Left lobe of liver (tissue), 2 donors: ENCODE measurements around the gene MMP11. TPM values are rescaled to one million over a fixed set of nuclear protein-coding genes. Genes with fewer than 3 reads are reported as not detected.

ENCODE experiments used
- ATAC-seq: fragments of 200-7000 bp; cut with Tn5 transposase; one replicate; pipeline ENCODE4 v1.9.1; 2020; ENCODE audit warnings: mild to moderate bottlenecking, moderate library complexity
- DNase-seq: peaks from one replicate; pipeline ENCODE4 v3.0.0-alpha.2; 2020; ENCODE audit warnings: low spot score
- total RNA-seq: library from RNA; stranded (reverse); gene quantifications from one replicate; pipeline ENCODE4 v1.2.1, GENCODE V29; 2021
- donor health status: DM: no; HTN: no; CAD: no; lungs with moderate emphysema.
- donor health status: DM: no; HTN: yes; CAD: no.

MMP11 gene
- total RNA-seq, 1 donor from 2014 or later, result 0.38 TPM

GRCh38 chr22:23759566-23759965 lies 13.1 kb upstream of the MMP11 start:
- DNase-seq, result no peak
- no peak for ATAC-seq

- no peak for DNase-seq
- ATAC-seq, result no peak
These were observed 12.6 kb upstream of the MMP11 start for GRCh38 chr22:23760056-23760455.

GRCh38 chr22:23762842-23763578 lies 9.6 kb upstream of the MMP11 start, which contains the start of gene C22orf15:
C22orf15 (plus strand) TSS chr22:23762990; CDS start chr22:23763307, 317 bp downstream.
- ATAC-seq, result no peak

GRCh38 chr22:23763579-23763945 lies 9.1 kb upstream of the MMP11 start:
- no peak for ATAC-seq
- DNase-seq, result no peak

More at GRCh38 chr22:23762842-23763578, 9.6 kb upstream of the MMP11 start, which contains the start of gene C22orf15:
- DNase-seq, result no peak

- ATAC-seq (no peak), DNase-seq (no peak)
These were observed 8.7 kb upstream of the MMP11 start for GRCh38 chr22:23763954-23764353.

GRCh38 chr22:23764899-23765881 lies 7.5 kb upstream of the MMP11 start:
- ATAC-seq, result peak; percentile 52
- DNase-seq, result peak; percentile 90

GRCh38 chr22:23767303-23767672 lies 5.4 kb upstream of the MMP11 start:
- no peak for ATAC-seq
- DNase-seq, result no peak

GRCh38 chr22:23767673-23768548 lies 4.7 kb upstream of the MMP11 start, which contains the start of gene CHCHD10:
CHCHD10 (minus strand) TSS chr22:23767972; CDS start chr22:23767874, 98 bp downstream.
- peak; percentile 77 for ATAC-seq
- DNase-seq, result peak; percentile 91

- DNase-seq, result no peak
- no peak for ATAC-seq
These were observed 3.2 kb upstream of the MMP11 start for GRCh38 chr22:23769321-23769965.

- no peak for ATAC-seq
These were observed 367 bp upstream of the MMP11 start for GRCh38 chr22:23772315-23772648.

GRCh38 chr22:23773483-23774113 lies 949 bp downstream of the MMP11 start:
- ATAC-seq (no peak), DNase-seq (no peak)

More at GRCh38 chr22:23772315-23772648, 367 bp upstream of the MMP11 start:
- DNase-seq, result no peak

GRCh38 chr22:23774114-23774921 lies 1.7 kb downstream of the MMP11 start:
- DNase-seq (no peak), ATAC-seq (no peak)

- ATAC-seq (no peak), DNase-seq (no peak)
These were observed 2.3 kb downstream of the MMP11 start for GRCh38 chr22:23774922-23775436.

- ATAC-seq, result peak; percentile 23
- no peak for DNase-seq
These were observed 3.2 kb downstream of the MMP11 start for GRCh38 chr22:23775779-23776375.

GRCh38 chr22:23777776-23778576 lies 5.3 kb downstream of the MMP11 start:
- ATAC-seq (no peak), DNase-seq (no peak)

GRCh38 chr22:23778577-23778900 lies 5.9 kb downstream of the MMP11 start:
- DNase-seq, result no peak
- ATAC-seq, result peak; percentile 35

- ATAC-seq (no peak), DNase-seq (no peak)
These were observed 6.4 kb downstream of the MMP11 start for GRCh38 chr22:23779083-23779482.

GRCh38 chr22:23779731-23780130 lies 7.1 kb downstream of the MMP11 start:
- no peak for DNase-seq
- no peak for ATAC-seq
